Smooth muscle cell (in vitro differentiated cells): ENCODE results near the gene ALG1. TPM values are rescaled to one million over a fixed set of nuclear protein-coding genes. Genes with fewer than 3 reads are reported as not detected.
"Not testable (repeated sequence)": the region's sequence is repeated elsewhere in the genome, so short reads cannot be mapped to it uniquely, and the experiment has no call there.

Experiments
- DNase-seq: peaks from one replicate; lab custom pipeline; 2025; ENCODE audit not compliant: unreplicated experiment; lab: John Stamatoyannopoulos, UW
- H2AFZ ChIP-seq: fragments of 200-600 bp; sonication (generic); 2 replicates; pipeline ENCODE4 v1.6.0; 2016; ENCODE audit warnings: antibody characterized with exemption, low read depth, mild to moderate bottlenecking
- H3F3A ChIP-seq: fragments of 200-600 bp; sonication (generic); 2 replicates; pipeline ENCODE4 v1.6.0; 2017; ENCODE audit warnings: antibody characterized with exemption, low read depth
- H3K27ac ChIP-seq: fragments of 200-600 bp; sonication (generic); 2 replicates; pipeline ENCODE4 v1.5.1; 2016; ENCODE audit warnings: low read depth, mild to moderate bottlenecking
- H3K27me3 ChIP-seq: fragments of 200-600 bp; sonication (generic); 2 replicates; pipeline ENCODE4 v1.6.1; 2016; ENCODE audit warnings: low read depth, mild to moderate bottlenecking
- H3K36me3 ChIP-seq: fragments of 200-600 bp; sonication (generic); 2 replicates; pipeline ENCODE4 v1.5.1; 2016; ENCODE audit warnings: low read depth
- H3K4me1 ChIP-seq: fragments of 200-600 bp; sonication (generic); 2 replicates; pipeline ENCODE4 v1.5.1; 2016; ENCODE audit warnings: low read depth
- H3K4me2 ChIP-seq: fragments of 200-600 bp; sonication (generic); 2 replicates; pipeline ENCODE4 v1.6.0; 2016; ENCODE audit warnings: mild to moderate bottlenecking
- H3K4me3 ChIP-seq: fragments of 200-600 bp; sonication (generic); 2 replicates; pipeline ENCODE4 v1.5.1; 2016; ENCODE audit warnings: mild to moderate bottlenecking
- H3K79me2 ChIP-seq: fragments of 200-600 bp; sonication (generic); 2 replicates; pipeline ENCODE4 v1.6.0; 2016; ENCODE audit warnings: low read depth, mild to moderate bottlenecking
- H3K9ac ChIP-seq: fragments of 200-600 bp; sonication (generic); 2 replicates; pipeline ENCODE4 v1.6.0; 2016; ENCODE audit warnings: low read depth
- H3K9me3 ChIP-seq: fragments of 200-600 bp; sonication (generic); replicated peaks from 2 replicates; pipeline ENCODE4 v1.5.1; 2016; ENCODE audit warnings: low read depth
- H4K20me1 ChIP-seq: fragments of 200-600 bp; sonication (generic); 2 replicates; pipeline ENCODE4 v1.6.0; 2016; ENCODE audit warnings: low read depth
- WGBS: methylation state at CpG from one replicate; pipeline ENCODE4 v1.1.7; 2016; ENCODE audit warnings: low lambda C conversion rate; 5-methylcytosine and 5-hydroxymethylcytosine counted together
- polyA plus RNA-seq: library from polyadenylated mRNA; unstranded; fragments of >200 nt; fragmentation: Nextera tagmentation; extraction: Ambion mirVana; gene quantifications from 2 replicates; pipeline ENCODE4 v1.2.1, GENCODE V29; 2016
- total RNA-seq: library from RNA; depleted of rRNA; stranded (reverse); fragments of >200 nt; gene quantifications from 2 replicates; pipeline ENCODE4 v1.2.3, GENCODE V29; 2014

ALG1 gene
- total and polyA plus RNA-seq, 2 experiments from 2014 or later, result 22.6 to 32.9 TPM

GRCh38 chr16:5093081-5093480 is 21.4 kb downstream of the ALG1 start:
- H3K9ac ChIP-seq, result not testable (repeated sequence)

GRCh38 chr16:5093746-5094145 is 22.1 kb downstream of the ALG1 start:
- not testable (repeated sequence) for H3F3A ChIP-seq, H3K4me1 ChIP-seq, H3K9me3 ChIP-seq, H3K27ac ChIP-seq, H3K4me2 ChIP-seq, H3K9ac ChIP-seq, H4K20me1 ChIP-seq, H3K36me3 ChIP-seq, H3K4me3 ChIP-seq, DNase-seq, H3K27me3 ChIP-seq, H2AFZ ChIP-seq, H3K79me2 ChIP-seq
- 92% methylated on average over 11 of the region's 11 CpGs for WGBS

More at GRCh38 chr16:5093081-5093480, 21.4 kb downstream of the ALG1 start:
- H4K20me1 ChIP-seq, H3K27ac ChIP-seq, H3K4me1 ChIP-seq, H2AFZ ChIP-seq, H3K9me3 ChIP-seq, H3K4me2 ChIP-seq, H3F3A ChIP-seq, H3K79me2 ChIP-seq, H3K27me3 ChIP-seq, H3K4me3 ChIP-seq, H3K36me3 ChIP-seq, DNase-seq: not testable (repeated sequence)
- 95% methylated on average over 9 of the region's 9 CpGs for WGBS

- not testable (repeated sequence) for H3K4me3 ChIP-seq, H3K27me3 ChIP-seq, H3F3A ChIP-seq, H2AFZ ChIP-seq, H3K79me2 ChIP-seq, H3K9me3 ChIP-seq, H3K4me1 ChIP-seq, H3K4me2 ChIP-seq, H4K20me1 ChIP-seq, H3K27ac ChIP-seq, H3K9ac ChIP-seq, H3K36me3 ChIP-seq, DNase-seq
- 87% methylated on average over 11 of the region's 11 CpGs for whole genome bisulfite sequencing
Observed at GRCh38 chr16:5095145-5095830, 23.6 kb downstream of the ALG1 start.

GRCh38 chr16:5096437-5097060 is 24.9 kb downstream of the ALG1 start:
- peak overlapping the region; percentile 85 for H3K4me3 ChIP-seq
- H2AFZ ChIP-seq, H3K79me2 ChIP-seq, H3K36me3 ChIP-seq, DNase-seq, H3K27me3 ChIP-seq, H4K20me1 ChIP-seq, H3F3A ChIP-seq, H3K9ac ChIP-seq, H3K27ac ChIP-seq, H3K4me1 ChIP-seq, H3K9me3 ChIP-seq: not testable (repeated sequence)
- peak overlapping the region; percentile 88 for H3K4me2 ChIP-seq
- 29% methylated on average over 7 of the region's 7 CpGs for WGBS

GRCh38 chr16:5097061-5097469 is 25.4 kb downstream of the ALG1 start:
- H4K20me1 ChIP-seq, H3K27me3 ChIP-seq, H3K4me1 ChIP-seq, H3K36me3 ChIP-seq, H3K79me2 ChIP-seq, H3K9me3 ChIP-seq, H3F3A ChIP-seq: not testable (repeated sequence)
- Histone ChIP-seq H3K27ac (peak overlapping the region; percentile 64), H3K4me3 (peak overlapping the region; percentile 85), H3K4me2 (peak overlapping the region; percentile 88), H2AFZ (peak overlapping the region; percentile 69), H3K9ac (peak overlapping the region; percentile 77)
- DNase-seq, result peak; percentile 24
- 1% methylated on average over 23 of the region's 23 CpGs for whole genome bisulfite sequencing

GRCh38 chr16:5097470-5098220 is 26.0 kb downstream of the ALG1 start, which contains the start of gene EEF2KMT:
Gene EEF2KMT, minus strand, starts transcription at chr16:5097795. Its CDS starts 56 bp downstream, at chr16:5097739.
- H3K9ac ChIP-seq, result peak within 1 kb of the TSS; percentile 77
- peak within 1 kb of the TSS; percentile 85 for H3K4me3 ChIP-seq
- not testable (repeated sequence) for H3K9me3 ChIP-seq

GRCh38 chr16:5098221-5099159 is 26.8 kb downstream of the ALG1 start:
- not testable (repeated sequence) for H3K4me1 ChIP-seq, H3K9ac ChIP-seq, H3K27me3 ChIP-seq, H3K79me2 ChIP-seq, H3K36me3 ChIP-seq, H3K9me3 ChIP-seq, H4K20me1 ChIP-seq, H3K27ac ChIP-seq, H3F3A ChIP-seq
- DNase-seq, result peak; percentile 19
- H2AFZ ChIP-seq, result peak overlapping the region; percentile 87
- H3K4me2 ChIP-seq, result peak overlapping the region; percentile 88
- peak overlapping the region; percentile 58 for H3K4me3 ChIP-seq
- 2% methylated on average over 34 of the region's 67 CpGs for WGBS

More at GRCh38 chr16:5097470-5098220, 26.0 kb downstream of the ALG1 start, which contains the start of gene EEF2KMT:
- Histone ChIP-seq H2AFZ (peak within 1 kb of the TSS; percentile 87), H3K27ac (peak within 1 kb of the TSS; percentile 64), H3K4me2 (peak within 1 kb of the TSS; percentile 88)
- peak; percentile 95 for DNase-seq
- WGBS, result under 1% methylated on average over 41 of the region's 67 CpGs
- H3K36me3 ChIP-seq, H3F3A ChIP-seq, H3K27me3 ChIP-seq, H3K79me2 ChIP-seq, H4K20me1 ChIP-seq, H3K4me1 ChIP-seq: not testable (repeated sequence)
